Prostate gland (tissue), 2 donors: ENCODE measurements around the gene BNC2.

Source experiments
- POLR2A ChIP-seq: fragments of 450-650 bp; IDR thresholded peaks from one replicate; pipeline ENCODE4 v1.6.1; 2016; ENCODE audit warnings: antibody characterized with exemption, mild to moderate bottlenecking
- TF ChIP-seq, protein P1 (sequence below), 4 experiments: fragments of 200-600 bp in 2 of 4; fragments of 450-650 bp in 2 of 4; sonication (generic) in 2 of 4; IDR thresholded peaks; 1 replicate in 3 of 4; 2 replicates in 1 of 4; pipeline ENCODE4 v1.5.1; 2016 to 2019; ENCODE audit warnings: antibody characterized with exemption in 4 of 4, mild to moderate bottlenecking in 2 of 4, moderate library complexity in 2 of 4

DNA sequence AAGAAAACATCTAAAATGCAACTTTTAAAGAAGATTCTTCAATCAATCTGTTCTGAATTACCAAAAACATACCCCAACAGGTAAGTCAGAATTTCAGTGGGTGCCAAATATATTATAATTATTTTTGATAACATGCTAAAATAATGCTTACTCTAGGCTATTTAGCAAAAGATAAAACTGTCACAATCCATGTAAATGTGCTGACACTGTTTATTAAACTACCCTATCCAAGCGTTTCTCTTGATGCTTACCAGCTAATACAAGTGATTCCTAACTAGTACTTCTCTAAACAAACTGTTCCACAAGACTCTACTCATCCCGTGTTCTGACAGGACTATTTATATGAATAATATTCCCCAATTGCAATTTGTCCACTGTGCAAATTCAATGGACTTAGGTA, 236.7 kb downstream of the BNC2 start:
- TF ChIP-seq POLR2A: no peak
- TF ChIP-seq, protein P1, sequence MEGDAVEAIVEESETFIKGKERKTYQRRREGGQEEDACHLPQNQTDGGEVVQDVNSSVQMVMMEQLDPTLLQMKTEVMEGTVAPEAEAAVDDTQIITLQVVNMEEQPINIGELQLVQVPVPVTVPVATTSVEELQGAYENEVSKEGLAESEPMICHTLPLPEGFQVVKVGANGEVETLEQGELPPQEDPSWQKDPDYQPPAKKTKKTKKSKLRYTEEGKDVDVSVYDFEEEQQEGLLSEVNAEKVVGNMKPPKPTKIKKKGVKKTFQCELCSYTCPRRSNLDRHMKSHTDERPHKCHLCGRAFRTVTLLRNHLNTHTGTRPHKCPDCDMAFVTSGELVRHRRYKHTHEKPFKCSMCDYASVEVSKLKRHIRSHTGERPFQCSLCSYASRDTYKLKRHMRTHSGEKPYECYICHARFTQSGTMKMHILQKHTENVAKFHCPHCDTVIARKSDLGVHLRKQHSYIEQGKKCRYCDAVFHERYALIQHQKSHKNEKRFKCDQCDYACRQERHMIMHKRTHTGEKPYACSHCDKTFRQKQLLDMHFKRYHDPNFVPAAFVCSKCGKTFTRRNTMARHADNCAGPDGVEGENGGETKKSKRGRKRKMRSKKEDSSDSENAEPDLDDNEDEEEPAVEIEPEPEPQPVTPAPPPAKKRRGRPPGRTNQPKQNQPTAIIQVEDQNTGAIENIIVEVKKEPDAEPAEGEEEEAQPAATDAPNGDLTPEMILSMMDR (IDR thresholded peaks at IDR 0.05): no peak
